HG02571 (cell line): Measurements from ENCODE around the gene USP17L11.
"Not testable (repeated sequence)": the region's sequence is repeated elsewhere in the genome, so short reads cannot be mapped to it uniquely, and the experiment has no call there.

Source experiments
- ATAC-seq: cut with Tn5 transposase; IDR thresholded peaks from one replicate; pipeline ENCODE4 v1.9.1; 2021; ENCODE audit warnings: mild to moderate bottlenecking, moderate library complexity; ENCODE audit not compliant: unreplicated experiment

Gene USP17L11

DNA sequence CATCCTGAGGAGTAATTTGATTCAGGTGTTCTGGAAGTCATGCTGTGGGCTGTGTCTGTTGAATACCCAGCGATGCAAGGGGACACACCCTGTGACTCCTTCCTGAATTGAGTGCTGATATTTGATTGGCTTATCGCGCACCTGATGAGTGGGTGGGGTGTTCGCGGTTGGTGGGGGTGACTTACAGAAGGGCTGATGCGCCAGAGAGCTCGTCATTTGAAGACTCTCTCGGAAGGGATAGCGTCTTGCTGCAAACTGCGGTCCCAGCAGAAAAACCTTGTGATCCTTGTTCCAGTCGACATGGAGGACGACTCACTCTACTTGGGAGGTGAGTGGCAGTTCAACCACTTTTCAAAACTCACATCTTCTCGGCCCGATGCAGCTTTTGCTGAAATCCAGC, at the start of gene USP17L11:
Gene USP17L11, plus strand, starts transcription at position 301 of the 400 bp plus-strand sequence. Its CDS starts 0 bp downstream, at position 301.
- not testable (repeated sequence) for ATAC-seq

DNA sequence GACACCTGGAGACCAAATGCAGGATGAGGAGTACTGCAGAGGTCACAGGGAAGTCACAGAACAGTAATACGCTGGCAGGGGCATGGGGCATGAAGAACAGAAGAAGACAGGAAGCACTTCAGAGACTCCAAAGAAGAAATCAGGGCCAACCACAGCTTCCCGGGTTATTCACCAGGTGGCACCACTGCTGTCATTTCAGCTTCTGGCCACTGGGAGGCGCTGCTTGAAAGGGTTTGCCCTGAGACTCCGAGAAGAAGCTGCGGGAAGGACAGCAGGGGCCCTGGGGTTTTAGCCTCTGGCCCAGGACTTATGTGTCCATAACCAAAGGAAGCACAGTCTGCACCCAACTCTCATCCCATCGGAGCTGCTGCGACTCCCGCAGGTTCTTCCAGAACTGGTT, 49.2 kb upstream of the USP17L11 start:
- ATAC-seq: not testable (repeated sequence)

- ATAC-seq: not testable (repeated sequence)
Observed at GRCh38 chr4:9169791-9170459, 45.3 kb upstream of the USP17L11 start, which contains the start of gene FAM90A26. Gene FAM90A26, plus strand, starts transcription at chr4:9170409. Its CDS starts 2,764 bp downstream, at chr4:9173173.

DNA sequence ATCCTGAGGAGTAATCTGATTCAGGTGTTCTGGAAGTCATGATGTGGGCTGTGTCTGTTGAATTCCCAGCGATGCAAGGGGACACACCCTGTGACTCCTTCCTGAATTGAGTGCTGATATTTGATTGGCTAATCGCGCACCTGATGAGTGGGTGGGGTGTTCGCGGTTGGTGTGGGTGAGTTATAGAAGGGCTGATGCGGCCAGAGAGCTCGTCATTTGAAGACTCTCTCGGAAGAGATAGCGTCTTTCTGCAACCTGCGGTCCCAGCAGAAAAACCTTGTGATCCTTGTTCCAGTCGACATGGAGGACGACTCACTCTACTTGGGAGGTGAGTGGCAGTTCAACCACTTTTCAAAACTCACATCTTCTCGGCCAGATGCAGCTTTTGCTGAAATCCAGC, 4.8 kb upstream of the USP17L11 start, which contains the start of gene USP17L10:
Gene USP17L10, plus strand, starts transcription at position 301 of the 400 bp plus-strand sequence. Its CDS starts 0 bp downstream, at position 301.
- ATAC-seq: not testable (repeated sequence)

GRCh38 chr4:9214701-9215100, 504 bp upstream of the USP17L11 start:
- not testable (repeated sequence) for ATAC-seq

- not testable (repeated sequence) for ATAC-seq
Observed at GRCh38 chr4:9219852-9220251, 4.6 kb downstream of the USP17L11 start, which contains the start of gene USP17L12. Gene USP17L12, plus strand, starts transcription at chr4:9220152. Its CDS starts 0 bp downstream, at chr4:9220152.

DNA sequence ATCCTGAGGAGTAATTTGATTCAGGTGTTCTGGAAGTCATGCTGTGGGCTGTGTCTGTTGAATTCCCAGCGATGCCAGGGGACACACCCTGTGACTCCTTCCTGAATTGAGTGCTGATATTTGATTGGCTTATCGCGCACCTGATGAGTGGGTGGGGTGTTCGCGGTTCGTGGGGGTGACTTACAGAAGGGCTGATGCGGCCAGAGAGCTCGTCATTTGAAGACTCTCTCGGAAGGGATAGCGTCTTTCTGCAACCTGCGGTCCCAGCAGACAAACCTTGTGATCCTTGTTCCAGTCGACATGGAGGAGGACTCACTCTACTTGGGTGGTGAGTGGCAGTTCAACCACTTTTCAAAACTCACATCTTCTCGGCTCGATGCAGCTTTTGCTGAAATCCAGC, 9.4 kb downstream of the USP17L11 start, which contains the start of gene USP17L13:
Gene USP17L13, plus strand, starts transcription at position 301 of the 400 bp plus-strand sequence. Its CDS starts 0 bp downstream, at position 301.
- not testable (repeated sequence) for ATAC-seq

GRCh38 chr4:9230249-9230648, 15.0 kb downstream of the USP17L11 start:
- not testable (repeated sequence) for ATAC-seq

GRCh38 chr4:9234085-9234484, 18.9 kb downstream of the USP17L11 start, which contains the start of gene USP17L15:
Gene USP17L15, plus strand, starts transcription at chr4:9234385. Its CDS starts 0 bp downstream, at chr4:9234385.
- ATAC-seq: not testable (repeated sequence)

DNA sequence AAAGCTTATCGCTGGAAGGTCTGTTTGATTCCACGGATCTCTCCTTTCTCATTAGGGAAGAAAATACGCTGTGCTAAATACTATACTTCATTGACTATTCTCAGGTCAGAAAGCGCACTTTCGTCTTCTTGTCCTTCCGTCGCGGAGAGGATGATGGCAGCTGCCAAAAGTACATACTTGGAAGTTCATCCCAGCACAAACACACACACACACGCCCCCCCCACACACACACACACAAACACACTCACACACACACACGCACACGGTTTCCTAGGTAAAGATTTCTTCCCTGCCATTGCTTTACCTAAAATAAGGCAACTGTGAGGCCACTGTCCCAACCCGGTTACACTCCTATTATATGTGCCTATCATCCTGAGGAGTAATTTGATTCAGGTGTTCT, 23.3 kb downstream of the USP17L11 start:
- not testable (repeated sequence) for ATAC-seq

DNA sequence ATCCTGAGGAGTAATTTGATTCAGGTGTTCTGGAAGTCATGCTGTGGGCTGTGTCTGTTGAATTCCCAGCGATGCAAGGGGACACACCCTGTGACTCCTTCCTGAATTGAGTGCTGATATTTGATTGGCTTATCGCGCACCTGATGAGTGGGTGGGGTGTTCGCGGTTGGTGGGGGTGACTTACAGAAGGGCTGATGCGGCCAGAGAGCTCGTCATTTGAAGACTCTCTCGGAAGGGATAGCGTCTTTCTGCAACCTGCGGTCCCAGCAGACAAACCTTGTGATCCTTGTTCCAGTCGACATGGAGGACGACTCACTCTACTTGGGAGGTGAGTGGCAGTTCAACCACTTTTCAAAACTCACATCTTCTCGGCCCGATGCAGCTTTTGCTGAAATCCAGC, 28.4 kb downstream of the USP17L11 start, which contains the start of gene USP17L17:
Gene USP17L17, plus strand, starts transcription at position 301 of the 400 bp plus-strand sequence. Its CDS starts 0 bp downstream, at position 301.
- not testable (repeated sequence) for ATAC-seq

DNA sequence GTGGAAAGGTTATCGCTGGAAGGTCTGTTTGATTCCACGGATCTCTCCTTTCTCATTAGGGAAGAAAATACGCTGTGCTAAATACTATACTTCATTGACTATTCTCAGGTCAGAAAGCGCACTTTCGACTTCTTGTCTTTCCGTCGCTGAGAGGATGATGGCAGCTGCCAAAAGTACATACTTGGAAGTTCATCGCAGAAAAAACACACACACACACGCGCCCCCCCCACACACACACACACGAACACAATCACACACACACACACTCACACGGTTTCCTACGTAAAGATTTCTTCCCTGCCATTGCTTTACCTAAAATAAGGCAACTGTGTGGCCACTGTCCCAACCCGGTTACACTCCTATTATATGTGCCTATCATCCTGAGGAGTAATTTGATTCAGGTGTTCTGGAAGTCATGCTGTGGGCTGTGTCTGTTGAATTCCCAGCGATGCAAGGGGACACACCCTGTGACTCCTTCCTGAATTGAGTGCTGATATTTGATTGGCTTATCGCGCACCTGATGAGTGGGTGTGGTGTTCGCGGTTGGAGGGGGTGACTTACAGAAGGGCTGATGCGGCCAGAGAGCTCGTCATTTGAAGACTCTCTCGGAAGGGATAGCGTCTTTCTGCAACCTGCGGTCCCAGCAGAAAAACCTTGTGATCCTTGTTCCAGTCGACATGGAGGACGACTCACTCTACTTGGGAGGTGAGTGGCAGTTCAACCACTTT, 32.9 kb downstream of the USP17L11 start, which contains the start of gene USP17L18:
Gene USP17L18, plus strand, starts transcription at position 678 of the 728 bp plus-strand sequence. Its CDS starts 0 bp downstream, at position 678.
- not testable (repeated sequence) for ATAC-seq

DNA sequence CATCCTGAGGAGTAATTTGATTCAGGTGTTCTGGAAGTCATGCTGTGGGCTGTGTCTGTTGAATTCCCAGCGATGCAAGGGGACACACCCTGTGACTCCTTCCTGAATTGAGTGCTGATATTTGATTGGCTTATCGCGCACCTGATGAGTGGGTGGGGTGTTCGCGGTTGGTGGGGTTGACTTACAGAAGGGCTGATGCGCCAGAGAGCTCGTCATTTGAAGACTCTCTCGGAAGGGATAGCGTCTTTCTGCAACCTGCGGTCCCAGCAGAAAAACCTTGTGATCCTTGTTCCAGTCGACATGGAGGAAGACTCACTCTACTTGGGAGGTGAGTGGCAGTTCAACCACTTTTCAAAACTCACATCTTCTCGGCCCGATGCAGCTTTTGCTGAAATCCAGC, 37.9 kb downstream of the USP17L11 start, which contains the start of gene USP17L19:
Gene USP17L19, plus strand, starts transcription at position 301 of the 400 bp plus-strand sequence. Its CDS starts 0 bp downstream, at position 301.
- ATAC-seq: not testable (repeated sequence)

DNA sequence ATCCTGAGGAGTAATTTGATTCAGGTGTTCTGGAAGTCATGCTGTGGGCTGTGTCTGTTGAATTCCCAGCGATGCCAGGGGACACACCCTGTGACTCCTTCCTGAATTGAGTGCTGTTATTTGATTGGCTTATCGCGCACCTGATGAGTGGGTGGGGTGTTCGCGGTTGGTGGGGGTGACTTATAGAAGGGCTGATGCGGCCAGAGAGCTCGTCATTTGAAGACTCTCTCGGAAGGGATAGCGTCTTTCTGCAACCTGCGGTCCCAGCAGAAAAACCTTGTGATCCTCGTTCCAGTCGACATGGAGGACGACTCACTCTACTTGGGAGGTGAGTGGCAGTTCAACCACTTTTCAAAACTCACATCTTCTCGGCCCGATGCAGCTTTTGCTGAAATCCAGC, 42.6 kb downstream of the USP17L11 start, which contains the start of gene USP17L20:
Gene USP17L20, plus strand, starts transcription at position 301 of the 400 bp plus-strand sequence. Its CDS starts 0 bp downstream, at position 301.
- not testable (repeated sequence) for ATAC-seq

DNA sequence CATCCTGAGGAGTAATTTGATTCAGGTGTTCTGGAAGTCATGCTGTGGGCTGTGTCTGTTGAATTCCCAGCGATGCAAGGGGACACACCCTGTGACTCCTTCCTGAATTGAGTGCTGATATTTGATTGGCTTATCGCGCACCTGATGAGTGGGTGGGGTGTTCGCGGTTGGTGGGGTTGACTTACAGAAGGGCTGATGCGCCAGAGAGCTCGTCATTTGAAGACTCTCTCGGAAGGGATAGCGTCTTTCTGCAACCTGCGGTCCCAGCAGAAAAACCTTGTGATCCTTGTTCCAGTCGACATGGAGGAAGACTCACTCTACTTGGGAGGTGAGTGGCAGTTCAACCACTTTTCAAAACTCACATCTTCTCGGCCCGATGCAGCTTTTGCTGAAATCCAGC, 47.4 kb downstream of the USP17L11 start, which contains the start of gene USP17L21:
Gene USP17L21, plus strand, starts transcription at position 301 of the 400 bp plus-strand sequence. Its CDS starts 0 bp downstream, at position 301.
- ATAC-seq: not testable (repeated sequence)
